HG02642 (cell line): Measurements from ENCODE around the gene UVSSA.
"Not testable (repeated sequence)": the region's sequence is repeated elsewhere in the genome, so short reads cannot be mapped to it uniquely, and the experiment has no call there.

Experiments
- ATAC-seq: cut with Tn5 transposase; IDR thresholded peaks from one replicate; pipeline ENCODE4 v1.9.1; 2021; ENCODE audit warnings: mild to moderate bottlenecking; ENCODE audit not compliant: unreplicated experiment, poor library complexity

UVSSA gene

DNA sequence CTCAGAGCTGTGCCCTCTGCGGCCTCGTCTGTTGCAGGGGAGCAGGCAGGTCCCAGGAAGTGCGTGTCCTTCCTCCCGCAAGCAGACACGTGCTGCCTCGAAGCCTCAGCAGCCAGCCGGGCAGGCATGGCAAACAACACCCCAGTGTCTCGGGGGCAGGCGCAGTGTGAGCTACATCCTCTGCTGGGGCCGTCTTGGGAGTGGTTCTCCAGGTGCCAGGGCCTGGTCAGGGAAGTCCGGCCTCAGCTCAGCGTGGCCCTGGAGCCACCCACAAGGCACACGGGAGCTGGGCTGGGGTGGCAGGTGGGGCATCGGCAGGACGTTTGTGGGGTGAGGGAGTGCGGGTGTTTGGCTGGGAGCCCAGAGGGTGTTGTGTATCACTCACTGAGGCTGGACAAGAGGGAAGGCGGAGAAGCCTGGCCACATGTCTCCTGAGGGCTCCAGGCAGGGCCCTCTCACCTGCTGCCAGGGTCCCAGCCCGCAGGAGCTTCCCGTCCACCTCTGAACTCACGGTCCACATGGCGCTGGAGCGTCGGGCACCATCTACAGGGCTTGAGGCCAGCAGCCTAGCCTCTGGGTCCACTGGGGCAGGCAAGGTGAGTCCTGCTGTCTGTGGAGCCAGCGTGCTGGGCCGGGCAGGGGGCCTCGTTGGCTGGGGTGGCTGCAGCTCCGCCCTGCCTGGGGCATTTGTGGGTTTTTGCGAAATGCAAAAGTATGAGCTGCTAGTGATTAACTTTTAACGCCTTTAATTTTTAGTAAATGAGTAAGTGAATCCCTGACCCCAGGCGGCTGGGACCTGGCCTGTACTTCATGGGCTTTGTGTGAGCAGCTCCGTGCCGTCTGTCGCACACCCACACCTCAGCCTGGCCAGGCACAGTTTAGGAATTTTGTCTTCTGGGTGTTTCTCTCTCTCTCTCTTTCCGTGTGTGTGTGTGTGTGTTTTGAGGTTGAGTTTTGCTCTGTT is 17.3 kb upstream of the UVSSA start:
- ATAC-seq, result no peak

DNA sequence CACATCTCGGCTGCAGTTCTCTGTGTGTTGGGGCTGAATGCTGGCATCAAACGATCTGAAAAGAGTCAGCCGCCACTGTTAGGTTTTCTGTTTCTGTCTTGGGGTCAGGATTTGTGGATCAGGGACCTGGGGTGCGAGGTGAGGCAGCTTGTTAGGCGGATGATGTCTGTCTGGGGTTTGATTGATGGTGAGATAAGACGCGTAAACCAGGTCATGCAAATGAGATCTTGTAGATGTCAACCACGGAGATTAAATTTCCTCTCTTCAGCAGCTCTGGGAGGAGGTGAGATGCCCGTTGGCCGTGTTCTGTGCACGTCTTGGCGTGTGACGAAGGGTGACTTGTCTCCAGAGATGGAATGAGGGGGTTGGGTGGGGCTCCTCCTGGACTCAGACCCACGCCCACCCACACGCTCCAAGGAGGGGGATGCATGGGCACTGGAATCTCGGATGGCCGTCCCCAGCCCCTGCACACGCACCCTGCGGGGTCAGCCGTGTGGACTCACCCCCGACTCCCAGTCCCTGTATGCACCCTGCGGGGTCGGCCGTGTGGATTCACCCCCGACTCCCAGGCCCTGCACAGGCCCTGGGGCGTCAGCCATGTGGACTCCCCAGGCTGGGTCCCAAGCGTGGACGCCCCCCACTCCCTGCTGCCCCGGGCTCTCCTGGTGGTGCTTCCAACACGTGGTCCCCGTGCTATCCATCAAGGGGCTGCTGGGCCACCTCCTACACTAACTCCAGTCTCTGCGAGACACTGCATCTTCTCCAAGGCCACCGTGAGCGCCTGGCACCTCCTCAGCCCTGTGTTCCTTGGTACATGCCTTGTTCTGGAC is 16.0 kb upstream of the UVSSA start:
- ATAC-seq, result no peak

DNA sequence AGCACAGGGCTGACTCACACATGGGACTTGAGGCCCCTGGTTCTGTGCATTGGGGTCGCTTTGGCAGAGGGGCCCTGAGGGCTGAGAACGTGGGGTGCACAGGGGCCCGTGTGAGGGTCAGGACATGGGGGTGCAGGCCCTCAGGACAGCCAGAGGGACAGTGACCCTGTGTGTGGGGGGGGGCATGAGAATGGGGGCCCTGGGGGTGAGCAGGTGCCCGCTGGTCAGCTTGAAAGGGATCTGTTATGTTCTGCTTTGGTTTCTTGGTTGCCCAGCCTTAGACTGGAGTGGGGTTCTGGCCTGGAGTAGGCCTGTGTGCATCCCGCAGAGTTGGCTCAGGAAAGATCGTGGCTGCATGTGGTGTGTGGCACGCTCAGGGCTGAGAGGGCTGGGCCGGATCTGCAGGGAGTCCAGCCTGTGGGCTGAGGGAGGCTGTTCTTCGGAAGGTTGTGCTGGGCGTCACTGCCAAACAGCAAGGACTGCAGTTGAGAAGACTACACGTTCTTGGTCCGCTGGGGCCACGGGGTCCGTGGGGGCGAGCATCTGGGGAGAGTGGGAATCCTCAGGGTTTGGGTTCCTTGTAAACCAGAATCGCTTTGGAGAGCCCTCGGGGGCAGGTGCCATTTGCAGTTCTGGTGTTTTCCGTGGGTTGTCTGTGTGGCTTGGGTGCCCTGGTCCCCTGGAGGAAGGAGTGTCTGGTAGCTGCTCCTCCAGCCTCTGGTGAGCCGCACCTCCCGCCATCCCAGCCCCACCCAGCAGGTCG is 15.2 kb upstream of the UVSSA start:
- ATAC-seq, result no peak

DNA sequence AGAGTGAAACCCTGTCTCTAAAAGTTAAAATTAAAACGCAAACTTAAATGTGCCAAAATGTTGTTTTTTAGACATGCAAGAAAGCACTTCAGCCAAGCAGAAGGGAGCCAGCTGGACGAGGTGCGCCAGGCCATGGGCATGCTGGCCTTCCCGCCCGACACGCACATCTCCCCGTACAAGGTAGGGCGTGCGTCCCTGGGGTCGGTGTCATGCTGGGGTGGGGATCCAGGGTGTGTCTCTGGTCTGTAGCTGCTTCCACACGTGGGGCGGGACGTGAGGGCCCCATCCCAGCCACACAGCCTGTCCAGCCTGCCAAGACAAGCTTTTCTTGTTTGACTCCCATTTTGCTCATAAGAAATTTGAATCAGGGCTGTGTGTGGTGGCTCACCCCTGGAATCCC is 14.3 kb upstream of the UVSSA start:
- ATAC-seq, result no peak

DNA sequence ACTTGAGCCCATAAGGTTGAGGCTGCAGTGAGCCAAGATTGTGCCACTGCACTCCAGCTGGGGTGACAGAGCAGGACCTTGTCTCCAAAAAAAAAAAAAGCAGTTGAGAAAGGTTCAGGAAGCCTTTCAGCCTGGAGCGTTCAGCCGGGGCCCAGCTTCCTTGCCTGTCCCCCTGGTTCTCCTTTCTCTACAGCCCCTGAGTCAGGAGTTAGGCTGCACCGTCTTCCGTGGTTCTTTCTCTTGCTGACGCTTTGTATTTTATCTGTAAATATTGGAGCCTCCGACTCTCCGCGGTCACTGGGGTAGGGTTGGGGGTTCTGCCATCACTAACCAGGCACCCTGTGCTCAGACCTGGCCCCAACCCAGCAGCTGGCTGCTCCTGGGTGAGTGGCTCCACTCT is 13.8 kb upstream of the UVSSA start:
- ATAC-seq, result no peak

DNA sequence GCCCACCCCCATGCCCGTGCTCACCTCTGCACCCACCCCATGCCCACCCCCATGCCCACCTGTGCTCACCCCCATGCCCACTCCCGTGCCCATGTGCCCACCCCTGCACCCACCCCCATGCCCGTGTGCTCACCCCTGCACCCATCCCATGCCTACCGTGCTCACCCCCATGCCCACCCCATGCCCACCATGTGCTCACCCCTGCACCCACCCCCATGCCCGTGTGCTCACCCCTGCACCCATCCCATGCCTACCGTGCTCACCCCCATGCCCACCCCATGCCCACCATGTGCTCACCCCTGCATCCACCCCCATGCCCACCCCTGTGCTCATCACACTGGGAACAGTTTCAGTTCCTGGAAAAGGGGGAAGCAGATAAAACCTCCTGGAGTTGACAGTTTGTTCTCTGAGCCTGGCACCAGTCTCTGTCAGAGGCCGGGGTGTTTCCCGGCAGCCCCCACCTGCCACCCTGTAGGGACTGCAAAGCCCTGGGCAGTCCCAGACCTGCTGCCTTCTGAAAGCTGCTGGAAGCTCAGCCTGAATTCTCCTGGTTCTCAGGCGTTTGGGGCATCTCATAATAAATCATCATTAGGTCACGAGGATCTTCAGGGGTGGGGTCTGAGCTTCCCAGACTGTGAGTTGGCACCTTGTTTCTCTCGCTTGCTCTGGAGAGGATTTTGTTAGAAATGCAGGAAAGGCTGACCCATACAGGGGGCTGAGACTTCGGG is 13.0 kb upstream of the UVSSA start:
- not testable (repeated sequence) for ATAC-seq

DNA sequence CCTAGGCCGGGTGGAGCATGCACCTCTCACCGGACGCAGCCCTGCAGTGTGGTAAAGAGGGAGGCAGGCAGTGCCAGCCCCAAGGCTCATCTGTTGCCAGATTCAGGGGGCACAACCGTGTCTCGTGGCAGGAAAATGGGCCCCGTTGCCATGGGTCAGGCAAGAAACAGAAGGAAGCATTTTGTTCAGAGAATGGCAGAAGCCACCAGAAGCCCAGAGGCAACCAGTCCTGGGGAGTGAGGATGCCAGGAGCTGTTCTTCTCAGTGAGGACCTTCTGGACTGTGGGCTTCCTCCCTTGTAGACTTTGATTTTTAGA is 12.5 kb upstream of the UVSSA start:
- no peak for ATAC-seq

DNA sequence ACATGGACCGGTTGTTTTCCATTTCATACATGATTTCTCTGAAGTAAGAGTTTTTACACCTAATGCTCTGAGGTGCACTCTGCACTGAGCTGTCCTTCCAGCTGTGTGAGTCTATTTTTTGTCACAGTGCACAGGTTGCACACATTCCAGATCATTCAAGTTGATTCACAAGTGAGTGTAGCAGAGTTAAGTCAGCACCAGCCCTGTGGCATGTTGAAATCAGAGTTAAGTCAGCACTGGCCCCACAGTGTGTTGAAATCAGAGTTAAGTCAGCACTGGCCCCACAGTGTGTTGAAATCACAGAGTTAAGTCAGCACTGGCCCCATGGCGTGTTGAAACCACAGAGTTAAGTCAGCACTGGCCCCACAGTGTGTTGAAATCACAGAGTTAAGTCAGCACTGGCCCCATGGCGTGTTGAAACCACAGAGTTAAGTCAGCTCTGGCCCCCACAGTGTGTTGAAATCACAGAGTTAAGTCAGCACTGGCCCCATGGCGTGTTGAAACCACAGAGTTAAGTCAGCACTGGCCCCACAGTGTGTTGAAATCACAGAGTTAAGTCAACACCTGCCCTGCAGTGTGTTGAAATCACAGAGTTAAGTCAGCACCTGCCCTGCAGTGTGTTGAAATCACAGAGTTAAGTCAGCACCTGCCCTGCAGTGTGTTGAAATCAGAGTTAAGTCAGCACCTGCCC is 11.7 kb upstream of the UVSSA start:
- not testable (repeated sequence) for ATAC-seq

DNA sequence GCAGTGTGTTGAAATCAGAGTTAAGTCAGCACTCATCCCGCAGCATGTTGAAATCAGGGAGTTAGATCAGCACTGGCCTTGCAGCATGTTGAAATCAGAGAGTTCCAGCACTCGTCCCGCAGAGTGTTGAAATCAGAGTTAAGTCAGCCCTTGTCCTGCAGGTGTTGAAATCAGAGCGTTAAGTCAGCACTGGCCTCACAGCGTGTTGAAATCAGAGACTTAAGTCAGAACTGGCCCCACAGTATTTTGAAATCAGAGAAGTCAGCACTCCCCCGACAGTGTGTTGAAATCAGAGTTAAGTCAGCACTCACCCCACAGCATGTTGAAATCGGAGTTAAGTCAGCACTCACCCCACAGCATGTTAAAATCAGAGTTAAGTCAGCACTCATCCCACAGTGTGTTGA is 10.9 kb upstream of the UVSSA start:
- ATAC-seq, result no peak

DNA sequence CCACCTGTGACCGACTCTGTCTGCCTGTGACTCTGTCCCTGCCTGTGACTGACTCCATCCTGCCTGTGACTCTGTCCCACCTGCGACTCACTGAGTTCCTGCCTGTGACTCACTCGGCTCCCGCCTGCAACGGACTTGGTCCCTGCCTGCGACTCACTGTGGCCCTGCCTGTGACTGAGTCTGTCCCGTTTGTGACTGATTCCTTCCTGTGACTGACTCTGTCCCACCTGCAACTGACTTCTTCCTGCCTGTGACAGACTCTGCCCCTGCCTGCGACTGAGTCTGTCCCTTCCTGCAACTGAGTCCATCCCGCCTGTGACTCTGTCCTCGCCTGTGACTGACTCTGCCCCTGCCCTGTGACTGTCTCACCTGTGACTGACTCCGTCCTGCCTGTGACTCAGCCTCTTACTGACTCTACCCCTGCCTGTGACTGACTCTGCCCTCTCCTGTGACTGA is 9.6 kb upstream of the UVSSA start:
- ATAC-seq, result no peak

DNA sequence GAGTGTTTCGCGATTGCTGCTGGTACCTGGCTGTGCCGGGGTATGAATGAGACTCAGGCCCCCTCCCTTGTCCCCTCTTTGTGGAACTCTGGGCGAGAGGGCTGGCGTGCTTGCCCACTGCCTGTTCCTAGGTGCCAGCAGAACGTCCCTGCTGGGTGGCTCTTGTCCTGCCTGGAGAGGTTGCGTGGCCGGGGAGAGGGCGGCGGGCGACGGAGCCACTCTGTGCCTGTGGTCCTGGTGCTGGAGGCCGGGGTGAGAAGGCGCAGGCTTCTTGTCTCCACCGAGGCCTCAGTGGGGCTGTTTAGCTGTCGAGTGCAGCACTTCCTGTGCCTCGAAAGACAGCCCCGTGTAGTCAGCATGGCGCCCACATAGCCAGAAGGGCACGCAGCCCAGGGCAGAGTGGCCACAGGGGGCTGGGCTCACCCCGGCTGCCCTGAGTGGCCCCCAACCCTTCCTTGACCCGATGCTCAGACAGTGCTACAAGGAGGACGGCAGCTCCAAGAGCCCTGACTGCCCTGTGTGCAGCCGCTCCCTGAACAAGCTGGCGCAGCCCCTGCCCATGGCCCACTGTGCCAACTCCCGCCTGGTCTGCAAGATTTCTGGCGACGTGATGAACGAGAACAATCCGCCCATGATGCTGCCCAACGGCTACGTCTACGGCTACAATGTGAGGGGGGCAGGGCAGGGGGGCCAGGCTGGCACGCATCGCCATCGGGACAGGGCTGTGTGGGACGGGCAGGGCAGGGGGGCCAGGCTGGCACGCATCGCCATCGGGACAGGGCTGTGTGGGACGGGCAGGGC is 8.9 kb upstream of the UVSSA start:
- ATAC-seq, result no peak

DNA sequence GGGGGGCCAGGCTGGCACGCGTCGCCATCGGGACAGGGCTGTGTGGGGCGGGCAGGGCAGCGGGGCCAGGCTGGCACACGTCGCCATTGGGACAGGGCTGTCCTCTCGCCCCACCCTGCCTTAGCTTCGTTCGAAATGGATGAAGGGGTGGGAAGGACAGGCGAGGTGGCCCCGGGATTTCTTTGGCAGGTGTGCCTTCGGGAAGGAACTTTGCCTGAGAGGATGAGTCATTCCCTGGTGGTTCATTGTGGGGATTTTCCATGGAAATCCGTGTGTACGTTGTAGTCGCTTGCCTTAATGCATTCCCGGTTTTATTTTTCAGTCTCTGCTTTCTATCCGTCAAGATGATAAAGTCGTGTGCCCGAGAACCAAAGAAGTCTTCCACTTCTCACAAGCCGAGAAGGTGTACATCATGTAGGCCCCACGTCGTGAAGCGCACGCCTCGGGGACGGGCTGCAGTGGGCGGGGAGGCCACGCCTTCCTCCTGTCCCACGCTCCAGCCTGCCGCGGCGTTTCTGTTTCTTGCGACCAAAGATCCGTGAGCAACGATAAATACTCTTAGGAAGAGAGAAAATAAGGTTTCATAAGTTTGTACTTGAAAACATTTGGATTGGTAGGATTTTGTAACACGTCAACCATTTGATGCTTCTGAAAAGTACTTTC is 8.1 kb upstream of the UVSSA start:
- no peak for ATAC-seq

DNA sequence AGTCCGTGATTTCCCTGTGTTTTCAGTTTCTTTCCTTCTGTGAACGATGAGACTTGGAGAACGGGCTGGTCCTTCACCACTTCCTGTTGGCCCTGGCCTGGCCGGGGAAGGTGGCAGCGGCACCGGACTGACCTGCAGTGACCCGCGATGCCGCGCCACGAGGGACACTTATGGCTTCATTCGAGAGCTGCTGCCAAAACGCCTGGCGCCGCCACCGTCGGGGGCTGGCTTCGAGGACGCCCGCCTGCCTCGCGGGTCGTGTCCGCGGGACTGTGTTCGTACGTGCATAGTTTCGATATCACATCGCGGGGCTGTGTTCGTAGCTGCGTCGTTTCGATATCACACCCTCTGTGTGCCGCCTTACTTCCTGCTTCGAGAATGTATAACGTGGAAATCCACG is 7.5 kb upstream of the UVSSA start:
- no peak for ATAC-seq

DNA sequence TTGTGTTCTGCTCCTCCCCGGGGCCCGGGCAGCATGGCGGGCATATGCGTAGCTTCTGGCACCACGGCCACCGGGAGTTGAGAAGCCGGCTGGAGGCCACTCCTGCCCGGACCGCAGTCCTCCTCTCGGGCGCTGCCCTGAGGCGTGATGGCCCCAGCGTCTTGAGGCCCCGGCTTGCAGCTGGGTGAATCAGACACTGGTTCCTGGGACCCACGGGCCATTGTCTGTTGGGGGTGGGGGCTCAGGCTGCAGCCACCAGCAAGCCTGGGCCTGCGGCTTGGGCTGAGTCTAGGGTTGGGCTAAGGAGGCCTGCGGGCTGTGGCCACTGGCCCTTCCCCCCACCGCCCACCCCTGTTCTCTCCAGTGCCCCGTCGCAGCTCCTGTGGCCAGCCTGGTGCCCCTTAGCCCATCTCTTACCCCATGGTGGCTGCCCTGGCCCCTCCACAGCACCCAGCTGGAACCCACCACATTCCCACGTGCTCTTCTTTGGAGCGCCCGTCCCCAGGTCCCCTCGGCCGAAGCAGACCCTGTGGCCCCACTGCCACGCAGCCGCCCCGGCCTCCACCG is 6.7 kb upstream of the UVSSA start:
- ATAC-seq, result no peak

DNA sequence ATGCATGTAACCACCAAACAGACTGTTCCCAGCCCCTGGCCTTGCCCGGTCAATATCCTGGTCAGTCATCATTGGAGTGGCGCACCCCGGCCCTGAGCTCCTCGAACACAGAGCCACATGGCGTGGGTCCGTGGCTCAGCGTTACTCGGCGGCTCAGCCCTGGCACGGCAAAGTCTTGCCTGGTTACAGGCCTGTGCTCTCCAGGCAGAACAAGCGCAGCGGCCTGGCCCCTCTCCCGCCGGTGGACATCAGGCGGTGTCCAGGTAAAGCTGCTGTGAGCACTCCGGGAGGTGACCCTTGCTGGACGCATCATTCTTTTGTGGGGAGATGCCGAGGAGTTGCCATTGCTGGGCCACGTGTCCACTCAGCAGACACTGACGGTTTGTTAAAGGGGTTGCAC is 6.1 kb upstream of the UVSSA start:
- ATAC-seq, result no peak

DNA sequence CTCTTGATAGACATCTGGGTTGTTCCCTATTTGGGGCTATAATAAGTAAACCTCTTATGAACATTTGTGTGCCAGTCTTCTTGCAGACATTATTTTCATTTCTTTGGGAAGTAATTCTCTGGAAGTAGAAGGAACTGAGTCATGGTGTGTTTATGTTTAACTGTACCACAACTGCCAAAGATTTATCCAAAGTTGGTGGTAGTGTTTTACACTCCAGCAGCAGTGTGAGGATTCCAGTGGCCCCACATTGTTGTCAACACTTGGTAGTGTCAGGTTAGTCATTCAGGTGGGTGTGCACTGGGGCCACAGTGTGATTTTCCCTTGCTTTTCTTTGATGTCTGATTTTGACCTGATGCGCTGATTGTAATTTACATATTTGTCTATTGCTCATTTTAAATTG is 5.0 kb upstream of the UVSSA start:
- no peak for ATAC-seq

DNA sequence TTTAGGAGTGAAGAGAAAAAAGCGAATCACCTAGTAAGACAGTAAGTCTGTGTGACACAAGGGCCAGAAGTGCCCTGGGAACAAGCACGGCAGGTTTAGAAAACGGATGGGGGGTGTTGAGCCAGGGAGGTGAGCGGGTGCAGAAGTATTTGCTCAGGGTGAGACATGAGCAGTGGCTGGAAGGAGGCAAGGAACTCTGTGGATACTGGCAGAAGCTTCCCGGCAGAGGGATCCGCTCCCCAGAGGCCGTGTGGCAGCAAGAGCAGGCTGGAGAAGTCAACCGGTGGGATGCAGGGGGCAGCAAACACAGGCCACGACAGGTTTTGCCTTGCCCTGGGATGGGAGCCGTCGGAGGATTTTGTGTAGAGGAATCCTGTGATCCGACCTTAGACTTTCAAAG is 2.3 kb upstream of the UVSSA start:
- no peak for ATAC-seq
